GM12878 (cell line): ENCODE measurements around the gene GNAT1. TPM values are rescaled to one million over a fixed set of nuclear protein-coding genes. Genes with fewer than 3 reads are reported as not detected.

Experiments
- ATAC-seq: fragments of 200-7000 bp; cut with Tn5 transposase; 3 replicates; pipeline ENCODE4 v1.9.1; 2020; ENCODE audit warnings: mild to moderate bottlenecking, moderate library complexity
- BruUV-seq: library from RNA; stranded (reverse); fragments of 400-500 nt; replicated peaks from 2 replicates; lab custom pipeline; 2021; lab: Mats Ljungman, UMichigan
- CTCF ChIA-PET: fragments of 300-600 bp; sonication (Branson Sonifier 250); formaldehyde crosslinking; extraction: SDS; loops from one replicate; lab custom pipeline; 2021; ENCODE audit warnings: inconsistent platforms; lab: Yijun Ruan, JAX
- POLR2A ChIA-PET: fragments of 350-600 bp; formaldehyde crosslinking; extraction: SDS; loops from one replicate; lab custom pipeline; 2021; ENCODE audit warnings: inconsistent platforms; lab: Charles Lee
- RAD21 ChIA-PET: fragments of 300-600 bp; sonication (Branson Sonifier 250); formaldehyde crosslinking; loops from one replicate; lab custom pipeline; 2023; ENCODE audit warnings: antibody characterized with exemption; ENCODE audit not compliant: unreplicated experiment; lab: Charles Lee
- SMC1A ChIA-PET: fragments of 300-600 bp; sonication (Branson Sonifier 250); formaldehyde crosslinking; loops from one replicate; lab custom pipeline; 2023; ENCODE audit not compliant: unreplicated experiment, uncharacterized antibody; lab: Charles Lee
- DNase-seq: peaks from one replicate; pipeline ENCODE4 v3.0.0-alpha.2; 2011; ENCODE audit warnings: low read depth, low spot score
- FAIRE-seq: peaks from 3 replicates; lab custom pipeline; 2011; peaks lifted over from hg19 to GRCh38; lab: Jason Lieb, UNC
- H2AFZ ChIP-seq: 2 replicates; pipeline ENCODE4 v1.6.0; 2011; ENCODE audit warnings: low read depth, low read length, control low read depth; ENCODE audit not compliant: control insufficient read depth
- H3K27ac ChIP-seq: 2 replicates; pipeline ENCODE4 v1.5.1; 2011; ENCODE audit warnings: control low read depth; ENCODE audit not compliant: control insufficient read depth, insufficient read depth
- H3K27me3 ChIP-seq, 2 experiments: replicated peaks in 1 of 2; 2 replicates each; pipeline versions ENCODE4 v1.6.0 to v1.6.1; 2011; ENCODE audit warnings: low read length in 1 of 2; ENCODE audit not compliant: control insufficient read depth in 2 of 2, insufficient read depth in 2 of 2
- H3K36me3 ChIP-seq, 2 experiments: 2 replicates each; pipeline ENCODE4 v1.5.1; 2011; ENCODE audit warnings: low read length in 1 of 2; ENCODE audit not compliant: control insufficient read depth in 2 of 2, insufficient read depth in 2 of 2
- H3K4me1 ChIP-seq: 2 replicates; pipeline ENCODE4 v1.6.1; 2011; ENCODE audit warnings: mild to moderate bottlenecking, low read length, moderate library complexity, mixed read lengths; ENCODE audit not compliant: control insufficient read depth, insufficient read depth
- H3K4me2 ChIP-seq: 2 replicates; pipeline ENCODE4 v1.6.0; 2011; ENCODE audit warnings: control low read depth; ENCODE audit not compliant: control insufficient read depth, insufficient read depth
- H3K4me3 ChIP-seq: fragments of 200-600 bp; sonication (generic); 2 replicates; pipeline ENCODE4 v1.5.1; 2016
- H3K79me2 ChIP-seq: 2 replicates; pipeline ENCODE4 v1.6.0; 2011; ENCODE audit warnings: low read length; ENCODE audit not compliant: control insufficient read depth, insufficient read depth
- H3K9ac ChIP-seq: 2 replicates; pipeline ENCODE4 v1.8.0; 2011; ENCODE audit warnings: low read length, control low read depth, mixed read lengths; ENCODE audit not compliant: control insufficient read depth, insufficient read depth
- H3K9me3 ChIP-seq: replicated peaks from 3 replicates; pipeline ENCODE4 v1.5.1; 2011; ENCODE audit warnings: mild to moderate bottlenecking, low read length; ENCODE audit not compliant: control insufficient read depth, insufficient read depth
- H4K20me1 ChIP-seq: 2 replicates; pipeline ENCODE4 v1.6.0; 2011; ENCODE audit not compliant: control insufficient read depth, insufficient read depth
- BACH1 ChIP-seq: fragments of 450-650 bp; IDR thresholded peaks from 2 replicates; pipeline ENCODE4 v1.6.1; 2017; ENCODE audit warnings: mild to moderate bottlenecking, borderline replicate concordance
- CEBPB ChIP-seq, 2 experiments: fragments of 150-350 bp in 1 of 2; IDR thresholded peaks; 2 replicates each; pipeline ENCODE4 v1.6.1; 2012 to 2014; ENCODE audit warnings: low read depth in 2 of 2, low read length in 2 of 2, borderline replicate concordance in 1 of 2, inconsistent platforms in 1 of 2
- CREB1 ChIP-seq: IDR thresholded peaks from 2 replicates; pipeline ENCODE4 v1.6.1; 2012; ENCODE audit warnings: low read depth, mild to moderate bottlenecking, inconsistent platforms
- FOXK2 ChIP-seq: fragments of 450-650 bp; IDR thresholded peaks from 2 replicates; pipeline ENCODE4 v1.6.1; 2017; ENCODE audit warnings: mild to moderate bottlenecking, moderate library complexity
- KAT2A ChIP-seq: conservative IDR thresholded peaks from 2 replicates; pipeline ENCODE4 v1.6.1; 2011; ENCODE audit warnings: low read depth, low read length; ENCODE audit not compliant: control insufficient read depth
- LARP7 ChIP-seq: fragments of 450-650 bp; IDR thresholded peaks from 2 replicates; pipeline ENCODE4 v1.6.1; 2017; ENCODE audit warnings: mild to moderate bottlenecking
- MTA3 ChIP-seq: IDR thresholded peaks from 2 replicates; pipeline ENCODE4 v1.6.1; 2012; ENCODE audit warnings: low read length, inconsistent platforms, borderline replicate concordance
- NBN ChIP-seq: fragments of 450-650 bp; IDR thresholded peaks from 2 replicates; pipeline ENCODE4 v1.6.1; 2016
- NR2C2 ChIP-seq: IDR thresholded peaks from 2 replicates; pipeline ENCODE4 v1.6.1; 2011; ENCODE audit warnings: borderline replicate concordance, low read depth; ENCODE audit not compliant: control insufficient read depth, insufficient read length
- RAD51 ChIP-seq: fragments of 450-650 bp; IDR thresholded peaks from 2 replicates; pipeline ENCODE4 v1.6.1; 2016; ENCODE audit warnings: moderate library complexity, mild to moderate bottlenecking, inconsistent platforms
- RBBP5 ChIP-seq: fragments of 200-600 bp; sonication (generic); conservative IDR thresholded peaks from 2 replicates; pipeline ENCODE4 v1.6.1; 2016
- ZNF24 ChIP-seq: fragments of 450-650 bp; IDR thresholded peaks from 2 replicates; pipeline ENCODE4 v1.6.1; 2017; ENCODE audit warnings: antibody characterized with exemption, mild to moderate bottlenecking
- WGBS: methylation state at CpG from one replicate; pipeline ENCODE4 v1.1.6; 2016; ENCODE audit warnings: low lambda C conversion rate; ENCODE audit not compliant: insufficient replicate concordance, insufficient coverage; ENCODE audit errors: missing lambda C conversion rate; 5-methylcytosine and 5-hydroxymethylcytosine counted together
- in situ Hi-C: fragments of 300-500 bp; cut with MboI; formaldehyde crosslinking; loops from 9 replicates; pipeline ENCODE4 v1.14.3; 2018; ENCODE audit warnings: mixed read lengths
- intact Hi-C: fragments of 100-400 bp; cut with micrococcal nuclease; formaldehyde crosslinking; loops from one replicate; pipeline ENCODE4 v1.14.2; 2022; ENCODE audit not compliant: unreplicated experiment
- polyA plus RNA-seq, 11 experiments: library from polyadenylated mRNA; depleted of rRNA in 4 of 11; unstranded in 6 of 11; stranded (reverse) in 5 of 11; fragments of >200 nt; fragmentation: Nextera tagmentation in 4 of 11; fragmentation: Illumina TruSeq in 1 of 11; extraction: Ambion mirVana in 4 of 11; extraction: Trizol in 1 of 11; gene quantifications; 1 replicate in 1 of 11; 2 replicates in 10 of 11; pipeline versions ENCODE4 v1.2.1 to v1.2.3, GENCODE V29; 2011 to 2016; ENCODE audit warnings: inconsistent platforms in 2 of 11, missing spikeins in 2 of 11, low read depth in 1 of 11
- total RNA-seq, 4 experiments: library from RNA; depleted of rRNA in 3 of 4; stranded (reverse); fragments of >200 nt in 3 of 4; fragmentation: Illumina TruSeq in 1 of 4; extraction: Trizol in 1 of 4; gene quantifications; 2 replicates each; pipeline versions ENCODE4 v1.2.1 to v1.2.3, GENCODE V29; 2013 to 2021
- TF ChIP-seq, protein P1 (sequence below): fragments of 450-650 bp; IDR thresholded peaks from 2 replicates; pipeline ENCODE4 v1.6.1; 2017; ENCODE audit warnings: mild to moderate bottlenecking
- TF ChIP-seq, protein P2 (sequence below): fragments of 450-650 bp; IDR thresholded peaks from 2 replicates; pipeline ENCODE4 v1.6.1; 2014; ENCODE audit warnings: mild to moderate bottlenecking
- TF ChIP-seq, protein P3 (sequence below): fragments of 150-350 bp; IDR thresholded peaks from 2 replicates; pipeline ENCODE4 v1.6.1; 2014; ENCODE audit warnings: mild to moderate bottlenecking, low read depth, low read length
- TF ChIP-seq, protein P4 (sequence below): fragments of 450-650 bp; formaldehyde crosslinking; IDR thresholded peaks from 2 replicates; pipeline ENCODE4 v1.4.0; 2022; ENCODE audit warnings: mild to moderate bottlenecking, moderate library complexity
- TF ChIP-seq, protein P5 (sequence below): IDR thresholded peaks from 2 replicates; pipeline ENCODE4 v1.6.1; 2011; ENCODE audit warnings: low read depth, low read length, improper control_type of control experiment, borderline replicate concordance

The GNAT1 gene
- total and polyA plus RNA-seq, 10 of the 15 experiments (the other 5 are each of a cell fraction or from before 2014, with no cell fraction given), result not detected

DNA sequence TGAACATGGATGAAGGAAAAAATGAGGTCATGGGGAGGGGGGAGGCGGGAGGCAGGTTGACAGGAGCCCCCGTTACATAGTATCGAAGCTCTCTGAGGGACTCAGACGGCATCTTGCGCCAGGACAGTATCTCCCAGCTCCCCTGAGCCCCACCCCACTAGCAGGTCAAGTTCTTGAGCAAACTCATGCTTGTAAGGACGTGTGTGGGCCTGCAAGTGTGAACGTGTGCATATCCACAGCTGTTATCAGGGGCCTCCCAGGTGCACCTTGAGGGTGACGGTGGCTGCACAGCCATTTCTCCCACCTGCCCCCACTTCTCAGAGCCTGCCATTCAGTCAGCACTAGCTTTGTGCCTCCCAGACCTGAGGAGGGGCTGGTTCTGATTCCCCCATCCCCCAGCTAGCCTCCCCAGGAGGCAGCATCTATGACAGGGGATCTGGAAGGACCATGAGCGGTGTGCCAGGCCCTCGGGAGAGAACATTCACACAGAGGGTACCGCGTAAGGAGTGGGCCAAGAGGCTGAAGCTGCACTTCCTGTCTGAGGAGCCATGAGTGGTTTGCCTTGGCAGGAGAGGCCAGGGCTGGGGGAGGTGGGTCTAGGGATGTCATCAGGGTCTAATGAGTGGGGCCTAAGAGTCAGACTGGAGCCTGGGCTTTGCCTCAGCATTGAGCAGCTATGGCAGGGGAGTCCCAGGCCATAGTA lies 33.4 kb upstream of the GNAT1 start:
- no peak overlapping the region for H3K4me3 ChIP-seq
- H2AFZ ChIP-seq, result no peak overlapping the region
- RAD21 ChIA-PET, result no interaction called here
- peaks cover 8 to 14% of the 10 kb centered on the region in 2 experiments for H3K27me3 ChIP-seq
- intact Hi-C loops, result no loop called here
- no peaks in the 10 kb centered on the region for H3K79me2 ChIP-seq
- CTCF ChIA-PET, result no interaction called here
- H3K27ac ChIP-seq, result no peak overlapping the region
- 58% methylated on average over 12 of the region's 12 CpGs for WGBS
- SMC1A ChIA-PET, result no interaction called here
- no peak for DNase-seq
- BruUV-seq, result no TSS peak
- no peaks in the 10 kb centered on the region for H3K9me3 ChIP-seq
- H3K36me3 ChIP-seq, result no peaks in the 10 kb centered on the region
- no peak overlapping the region for H3K4me2 ChIP-seq
- no peak for ATAC-seq
- H3K4me1 ChIP-seq, result no peaks in the 10 kb centered on the region; the same call in 1 of the 2 replicates
- no peak overlapping the region for H3K9ac ChIP-seq
- POLR2A ChIA-PET, result no interaction called here
- in situ Hi-C loops, result no loop called here
- no peaks in the 10 kb centered on the region for H4K20me1 ChIP-seq
- no peak for FAIRE-seq
- TF ChIP-seq KAT2A (no peak), ZNF24 (no peak), RAD51 (no peak), MTA3 (no peak), LARP7 (no peak), CEBPB (IDR thresholded peaks at IDR 0.05; ENCODE audit: borderline replicate concordance in 1 of 2, low read depth in 2 of 2, low read length in 2 of 2) (no peak), BACH1 (no peak), NBN (no peak), RBBP5 (no peak), CREB1 (no peak), NR2C2 (no peak), FOXK2 (no peak)
- TF ChIP-seq, protein P1, sequence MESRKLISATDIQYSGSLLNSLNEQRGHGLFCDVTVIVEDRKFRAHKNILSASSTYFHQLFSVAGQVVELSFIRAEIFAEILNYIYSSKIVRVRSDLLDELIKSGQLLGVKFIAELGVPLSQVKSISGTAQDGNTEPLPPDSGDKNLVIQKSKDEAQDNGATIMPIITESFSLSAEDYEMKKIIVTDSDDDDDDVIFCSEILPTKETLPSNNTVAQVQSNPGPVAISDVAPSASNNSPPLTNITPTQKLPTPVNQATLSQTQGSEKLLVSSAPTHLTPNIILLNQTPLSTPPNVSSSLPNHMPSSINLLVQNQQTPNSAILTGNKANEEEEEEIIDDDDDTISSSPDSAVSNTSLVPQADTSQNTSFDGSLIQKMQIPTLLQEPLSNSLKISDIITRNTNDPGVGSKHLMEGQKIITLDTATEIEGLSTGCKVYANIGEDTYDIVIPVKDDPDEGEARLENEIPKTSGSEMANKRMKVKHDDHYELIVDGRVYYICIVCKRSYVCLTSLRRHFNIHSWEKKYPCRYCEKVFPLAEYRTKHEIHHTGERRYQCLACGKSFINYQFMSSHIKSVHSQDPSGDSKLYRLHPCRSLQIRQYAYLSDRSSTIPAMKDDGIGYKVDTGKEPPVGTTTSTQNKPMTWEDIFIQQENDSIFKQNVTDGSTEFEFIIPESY, result no peak
- TF ChIP-seq, protein P2, sequence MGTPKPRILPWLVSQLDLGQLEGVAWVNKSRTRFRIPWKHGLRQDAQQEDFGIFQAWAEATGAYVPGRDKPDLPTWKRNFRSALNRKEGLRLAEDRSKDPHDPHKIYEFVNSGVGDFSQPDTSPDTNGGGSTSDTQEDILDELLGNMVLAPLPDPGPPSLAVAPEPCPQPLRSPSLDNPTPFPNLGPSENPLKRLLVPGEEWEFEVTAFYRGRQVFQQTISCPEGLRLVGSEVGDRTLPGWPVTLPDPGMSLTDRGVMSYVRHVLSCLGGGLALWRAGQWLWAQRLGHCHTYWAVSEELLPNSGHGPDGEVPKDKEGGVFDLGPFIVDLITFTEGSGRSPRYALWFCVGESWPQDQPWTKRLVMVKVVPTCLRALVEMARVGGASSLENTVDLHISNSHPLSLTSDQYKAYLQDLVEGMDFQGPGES, result no peak
- TF ChIP-seq, protein P3, sequence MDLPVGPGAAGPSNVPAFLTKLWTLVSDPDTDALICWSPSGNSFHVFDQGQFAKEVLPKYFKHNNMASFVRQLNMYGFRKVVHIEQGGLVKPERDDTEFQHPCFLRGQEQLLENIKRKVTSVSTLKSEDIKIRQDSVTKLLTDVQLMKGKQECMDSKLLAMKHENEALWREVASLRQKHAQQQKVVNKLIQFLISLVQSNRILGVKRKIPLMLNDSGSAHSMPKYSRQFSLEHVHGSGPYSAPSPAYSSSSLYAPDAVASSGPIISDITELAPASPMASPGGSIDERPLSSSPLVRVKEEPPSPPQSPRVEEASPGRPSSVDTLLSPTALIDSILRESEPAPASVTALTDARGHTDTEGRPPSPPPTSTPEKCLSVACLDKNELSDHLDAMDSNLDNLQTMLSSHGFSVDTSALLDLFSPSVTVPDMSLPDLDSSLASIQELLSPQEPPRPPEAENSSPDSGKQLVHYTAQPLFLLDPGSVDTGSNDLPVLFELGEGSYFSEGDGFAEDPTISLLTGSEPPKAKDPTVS, result no peak
- TF ChIP-seq, protein P4, sequence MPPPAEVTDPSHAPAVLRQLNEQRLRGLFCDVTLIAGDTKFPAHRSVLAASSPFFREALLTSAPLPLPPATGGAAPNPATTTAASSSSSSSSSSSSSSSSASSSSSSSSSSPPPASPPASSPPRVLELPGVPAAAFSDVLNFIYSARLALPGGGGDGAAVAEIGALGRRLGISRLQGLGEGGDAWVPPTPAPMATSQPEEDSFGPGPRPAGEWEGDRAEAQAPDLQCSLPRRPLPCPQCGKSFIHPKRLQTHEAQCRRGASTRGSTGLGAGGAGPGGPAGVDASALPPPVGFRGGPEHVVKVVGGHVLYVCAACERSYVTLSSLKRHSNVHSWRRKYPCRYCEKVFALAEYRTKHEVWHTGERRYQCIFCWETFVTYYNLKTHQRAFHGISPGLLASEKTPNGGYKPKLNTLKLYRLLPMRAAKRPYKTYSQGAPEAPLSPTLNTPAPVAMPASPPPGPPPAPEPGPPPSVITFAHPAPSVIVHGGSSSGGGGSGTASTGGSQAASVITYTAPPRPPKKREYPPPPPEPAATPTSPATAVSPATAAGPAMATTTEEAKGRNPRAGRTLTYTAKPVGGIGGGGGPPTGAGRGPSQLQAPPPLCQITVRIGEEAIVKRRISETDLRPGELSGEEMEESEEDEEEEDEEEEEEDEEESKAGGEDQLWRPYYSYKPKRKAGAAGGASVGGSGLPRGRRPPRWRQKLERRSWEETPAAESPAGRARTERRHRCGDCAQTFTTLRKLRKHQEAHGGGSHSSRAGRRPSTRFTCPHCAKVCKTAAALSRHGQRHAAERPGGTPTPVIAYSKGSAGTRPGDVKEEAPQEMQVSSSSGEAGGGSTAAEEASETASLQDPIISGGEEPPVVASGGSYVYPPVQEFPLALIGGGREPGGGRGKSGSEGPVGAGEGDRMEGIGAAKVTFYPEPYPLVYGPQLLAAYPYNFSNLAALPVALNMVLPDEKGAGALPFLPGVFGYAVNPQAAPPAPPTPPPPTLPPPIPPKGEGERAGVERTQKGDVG (CRISPR knock-in tag), result no peak
- TF ChIP-seq, protein P5, sequence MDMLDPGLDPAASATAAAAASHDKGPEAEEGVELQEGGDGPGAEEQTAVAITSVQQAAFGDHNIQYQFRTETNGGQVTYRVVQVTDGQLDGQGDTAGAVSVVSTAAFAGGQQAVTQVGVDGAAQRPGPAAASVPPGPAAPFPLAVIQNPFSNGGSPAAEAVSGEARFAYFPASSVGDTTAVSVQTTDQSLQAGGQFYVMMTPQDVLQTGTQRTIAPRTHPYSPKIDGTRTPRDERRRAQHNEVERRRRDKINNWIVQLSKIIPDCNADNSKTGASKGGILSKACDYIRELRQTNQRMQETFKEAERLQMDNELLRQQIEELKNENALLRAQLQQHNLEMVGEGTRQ, result no peak
